SK-N-MC (cell line): ENCODE data around the gene MAX.

Experiments
- DNase-seq: peaks from one replicate; pipeline ENCODE4 v3.0.0-alpha.2; 2011; ENCODE audit warnings: low read depth, low spot score
- H3K27ac ChIP-seq: fragments of 200-600 bp; sonication (generic); 2 replicates; pipeline ENCODE4 v1.5.1; 2016; ENCODE audit warnings: mixed run types
- H3K36me3 ChIP-seq: fragments of 200-600 bp; sonication (generic); 2 replicates; pipeline ENCODE4 v1.6.1; 2017; ENCODE audit warnings: antibody characterized with exemption, low read length, mixed read lengths; ENCODE audit not compliant: insufficient read depth
- H3K4me3 ChIP-seq: fragments of 200-600 bp; sonication (generic); 2 replicates; pipeline ENCODE4 v1.5.1; 2016
- H3K9ac ChIP-seq: fragments of 200-600 bp; sonication (generic); 2 replicates; pipeline ENCODE4 v1.8.0; 2017; ENCODE audit warnings: mixed run types, mixed read lengths; ENCODE audit not compliant: insufficient read length
- H3K9me3 ChIP-seq: fragments of 200-600 bp; sonication (generic); 2 replicates; pipeline ENCODE4 v1.6.1; 2017; ENCODE audit warnings: low read depth, mild to moderate bottlenecking, antibody characterized with exemption, low read length, moderate library complexity, mixed read lengths
- EZH2 ChIP-seq: fragments of 200-600 bp; sonication (generic); IDR thresholded peaks from one replicate; pipeline ENCODE4 v1.6.1; 2017; ENCODE audit warnings: antibody characterized with exemption
- FOXP2 ChIP-seq: optimal IDR thresholded peaks from 2 replicates; pipeline ENCODE3; 2011; ENCODE audit warnings: mild to moderate bottlenecking, moderate library complexity; ENCODE audit not compliant: insufficient read depth; ENCODE audit errors: extremely low read length, control extremely low read depth
- POLR2AphosphoS5 ChIP-seq: IDR thresholded peaks from 2 replicates; pipeline ENCODE4 v1.6.1; 2012; ENCODE audit warnings: mild to moderate bottlenecking, low read depth, low read length, borderline replicate concordance

MAX gene

DNA sequence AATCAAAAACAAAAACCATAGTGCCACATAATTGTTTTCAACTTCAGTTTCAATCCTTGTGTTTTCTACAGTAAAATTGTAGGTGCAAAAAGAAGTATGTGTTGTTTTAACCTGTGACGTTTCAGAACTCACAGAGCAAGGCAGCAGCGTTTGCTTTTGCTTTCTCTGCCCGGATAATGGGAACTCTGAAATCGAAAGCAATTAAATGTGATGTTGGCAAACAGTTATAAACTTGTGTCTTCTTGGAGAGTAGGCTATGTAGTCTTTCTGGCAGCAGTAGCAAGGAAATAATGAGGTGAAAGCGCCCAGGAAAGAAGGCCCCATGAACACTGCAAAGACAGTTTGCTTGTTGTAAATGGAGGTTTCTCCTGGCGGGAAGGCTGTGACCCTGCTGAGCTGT lies 76.5 kb downstream of the MAX start:
- no peaks in the 10 kb centered on the region for H3K9me3 ChIP-seq
- TF ChIP-seq FOXP2 = no peak
- TF ChIP-seq EZH2 = no peak
- no peak for TF ChIP-seq POLR2AphosphoS5
- DNase-seq = no peak

More for the DNA sequence above, 76.5 kb downstream of the MAX start:
- Histone ChIP-seq H3K36me3 (peaks cover 28% of the 10 kb centered on the region), H3K4me3 (no peak overlapping the region), H3K27ac (no peak overlapping the region), H3K9ac (no peak overlapping the region)
